Myocyte (in vitro differentiated cells): ENCODE results near the gene CCDC171. TPM values are rescaled to one million over a fixed set of nuclear protein-coding genes. Genes with fewer than 3 reads are reported as not detected.
A peak's percentile ranks its signal among the peaks of the same experiment; 100 is the strongest.
"Not testable (repeated sequence)": the region's sequence is repeated elsewhere in the genome, so short reads cannot be mapped to it uniquely, and the experiment has no call there.

ENCODE experiments used
- DNase-seq: peaks from one replicate; pipeline ENCODE4 v3.0.0-alpha.2; 2012; ENCODE audit warnings: low read depth
- polyA plus RNA-seq: library from polyadenylated mRNA; unstranded; fragments of >200 nt; gene quantifications from one replicate; pipeline ENCODE4 v1.2.1, GENCODE V29; 2012; ENCODE audit warnings: missing spikeins
- total RNA-seq: library from RNA; depleted of rRNA; stranded (reverse); fragments of >200 nt; gene quantifications from 2 replicates; pipeline ENCODE4 v1.2.3, GENCODE V29; 2014

CCDC171 gene
- 1.1 and 1.5 TPM in 2 replicates for total RNA-seq
- 1.2 TPM for polyA plus RNA-seq

DNA sequence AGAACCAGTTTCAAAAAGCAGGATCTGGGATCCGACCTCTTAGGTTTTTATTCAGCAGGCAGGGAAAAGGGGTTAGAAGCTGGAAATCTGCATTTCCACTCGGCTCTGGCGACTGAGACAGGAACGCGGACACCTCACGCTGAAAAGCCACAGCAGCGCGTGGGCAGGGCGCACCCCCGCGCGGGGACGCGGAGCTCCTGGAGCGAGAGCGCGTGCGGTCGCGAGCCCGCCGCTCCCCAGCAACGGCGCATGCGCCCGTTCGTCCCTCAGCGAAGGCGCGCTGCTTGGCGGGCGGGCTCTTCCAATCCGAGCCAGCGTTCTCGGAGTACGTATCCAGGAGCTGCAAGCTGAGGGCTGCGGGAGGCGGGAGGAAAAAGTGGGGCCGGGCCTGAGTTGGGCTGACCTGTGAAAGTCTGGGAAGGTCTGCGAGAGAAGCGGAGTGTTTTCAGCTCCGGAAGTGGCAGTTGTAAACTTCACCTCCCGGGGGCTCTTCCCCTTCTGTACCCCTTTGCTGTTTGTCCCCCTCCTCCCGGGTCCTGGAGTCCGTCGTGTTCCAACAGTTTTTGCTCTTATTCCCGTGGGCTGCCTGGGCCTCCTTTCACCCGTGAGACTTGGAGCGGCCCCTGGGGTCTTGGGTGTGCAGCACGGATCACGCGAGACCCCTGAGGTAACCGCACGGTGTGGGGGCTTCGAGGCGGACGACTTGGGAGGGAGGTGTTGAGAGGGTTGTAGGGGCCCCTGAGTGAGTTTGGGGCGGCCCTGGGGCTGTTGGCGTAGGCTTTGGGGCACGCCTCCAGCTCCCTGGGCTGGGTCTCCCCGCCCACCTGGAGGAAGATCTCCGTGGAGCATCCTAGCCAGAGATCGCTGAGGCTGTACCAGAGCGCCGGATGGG lies at the start of gene CCDC171:
Gene CCDC171, plus strand, starts transcription at position 408 of the 892 bp plus-strand sequence. CDS start 11,046 bp downstream, outside the sequence.
- peak; percentile 95 for DNase-seq

DNA sequence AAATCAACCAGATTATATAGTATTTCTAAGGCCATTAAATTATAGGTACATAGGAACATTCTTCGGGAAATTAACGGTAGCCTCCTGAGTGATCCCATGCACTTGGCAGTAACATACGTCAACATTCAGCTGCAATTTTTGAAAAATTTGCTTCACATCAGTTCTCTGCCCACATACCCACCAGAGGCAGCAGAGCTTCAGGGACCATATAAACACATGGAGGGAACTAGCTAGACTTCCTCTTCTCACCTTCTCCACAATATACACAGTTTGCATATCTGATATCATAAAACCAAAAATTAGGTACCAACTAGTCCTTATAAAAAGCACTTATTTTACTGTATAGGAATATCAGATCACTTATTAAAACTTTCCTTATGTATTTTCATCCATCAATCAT lies 46.9 kb upstream of the CCDC171 start:
- no peak for DNase-seq

DNA sequence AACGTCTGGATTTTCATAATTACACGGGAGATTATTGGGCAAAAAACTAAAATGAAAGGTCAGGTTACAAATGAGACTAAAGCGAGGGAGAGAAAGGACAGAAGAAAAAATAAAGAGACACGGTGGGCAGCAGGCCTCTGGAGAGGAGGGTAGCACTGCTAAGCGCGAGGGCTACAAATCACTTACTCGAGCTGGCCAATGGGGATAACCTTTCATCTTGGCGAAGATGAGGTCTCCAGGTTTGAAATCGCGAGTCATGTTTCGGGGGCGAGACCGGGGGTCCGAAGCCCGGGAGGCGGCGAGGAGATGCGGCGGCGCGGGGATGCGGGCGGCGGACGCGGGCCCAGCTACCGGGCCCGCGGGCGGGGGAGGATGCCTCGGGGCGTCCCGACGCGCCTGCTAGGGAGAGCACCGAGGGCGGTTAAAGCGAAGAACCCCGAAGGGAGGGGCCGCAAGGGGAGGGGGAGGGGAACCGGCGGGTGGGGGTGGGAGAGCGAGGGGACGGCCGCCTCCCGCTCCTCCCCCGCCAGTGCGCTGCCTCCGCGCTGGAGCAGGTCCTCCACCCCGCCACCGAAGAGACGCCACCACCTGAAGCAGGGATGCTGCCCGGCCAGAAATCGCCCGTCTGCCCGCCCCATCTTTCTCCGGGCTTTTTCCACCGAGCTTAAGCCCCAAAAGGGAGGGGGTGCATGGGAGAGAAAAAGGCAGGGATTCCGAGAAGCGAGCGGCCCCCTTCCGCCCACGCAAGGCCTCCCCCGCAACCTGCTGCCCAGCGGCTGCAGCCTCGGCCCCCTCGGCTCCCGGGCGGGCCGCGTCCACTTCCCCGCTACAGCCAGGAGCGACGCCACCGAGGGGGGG lies 42.7 kb upstream of the CCDC171 start:
- peak; percentile 21 for DNase-seq

DNA sequence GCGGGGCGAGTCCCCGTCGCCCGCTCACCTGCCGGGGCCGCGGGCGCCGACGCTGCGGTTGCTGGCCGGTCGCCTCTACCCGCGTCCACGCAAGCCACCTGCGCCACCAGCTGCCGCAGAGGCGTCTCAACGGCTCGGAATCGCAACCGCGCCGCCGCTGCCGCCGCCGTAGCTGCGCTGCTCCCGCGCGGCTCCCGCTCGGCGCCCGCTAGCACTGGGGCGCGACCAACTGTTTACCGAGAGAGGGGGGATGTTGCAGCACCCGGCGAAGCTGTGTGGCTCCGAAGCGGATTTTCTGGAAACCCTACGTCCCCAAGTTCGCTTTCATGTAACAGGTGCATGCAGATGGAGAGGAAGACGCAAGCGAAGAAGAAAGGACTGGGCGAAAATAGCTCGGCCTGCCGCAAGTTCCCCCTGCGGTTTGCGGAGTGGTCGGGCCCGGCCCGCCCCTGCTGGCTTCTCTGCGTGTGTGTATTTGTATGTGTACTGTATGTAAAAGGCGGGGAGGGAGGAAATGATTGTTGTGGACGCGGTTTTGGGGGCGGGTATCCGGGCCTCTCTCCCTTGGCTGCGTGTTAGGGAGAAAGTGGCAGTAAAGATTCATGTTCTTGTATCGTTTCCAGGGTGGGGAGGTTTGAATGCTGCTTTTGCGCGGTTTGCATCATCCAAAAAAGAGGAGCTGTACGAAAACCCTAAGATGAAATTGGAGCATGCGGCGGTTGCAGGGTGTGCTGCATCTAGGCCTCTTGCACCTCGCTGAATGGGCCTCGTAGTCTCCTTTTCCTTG lies 41.9 kb upstream of the CCDC171 start, which contains the start of gene PSIP1:
Gene PSIP1, minus strand, starts transcription at position 182 of the 787 bp plus-strand sequence. CDS start 782 bp downstream, outside the sequence.
- DNase-seq = peak; percentile 84

DNA sequence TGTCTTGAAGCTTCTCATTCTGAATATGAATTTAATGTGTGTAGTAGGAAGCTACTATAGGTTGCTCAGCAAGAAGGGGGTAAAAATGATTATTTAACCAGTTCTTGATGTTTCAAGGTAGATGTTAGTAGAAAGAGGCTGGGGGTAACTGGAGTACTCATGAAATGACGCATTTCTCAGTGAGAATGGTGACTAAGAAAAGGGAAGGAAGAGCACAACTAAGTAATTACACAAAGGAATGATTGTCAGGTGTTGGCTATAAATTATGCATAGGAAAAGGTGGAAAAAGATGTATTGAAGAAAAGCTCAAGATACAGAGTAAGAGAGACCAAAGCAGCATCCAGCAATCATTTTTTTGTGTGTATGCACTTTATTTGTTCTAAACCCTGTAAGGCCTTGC lies 40.6 kb upstream of the CCDC171 start:
- no peak for DNase-seq

DNA sequence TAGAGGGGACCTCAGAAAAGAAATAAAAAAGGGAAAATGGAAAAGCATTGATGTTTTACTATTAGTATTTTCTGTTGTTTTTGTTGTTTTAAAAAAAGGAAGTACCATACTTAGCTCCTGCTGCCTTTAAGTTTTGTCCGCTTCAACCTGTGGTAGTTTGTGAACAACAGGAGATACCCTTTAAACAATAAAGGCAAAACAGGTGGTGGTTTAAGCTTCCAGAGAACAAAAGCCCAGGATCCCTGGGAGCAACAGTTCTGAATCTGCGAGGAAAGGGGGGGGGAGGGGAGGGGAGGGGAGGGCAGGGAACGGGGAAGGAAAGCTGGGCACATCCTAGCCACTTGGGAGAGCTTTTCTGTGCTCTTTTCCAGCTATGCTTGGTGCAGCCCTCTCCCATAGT lies 40.0 kb upstream of the CCDC171 start:
- no peak for DNase-seq

DNA sequence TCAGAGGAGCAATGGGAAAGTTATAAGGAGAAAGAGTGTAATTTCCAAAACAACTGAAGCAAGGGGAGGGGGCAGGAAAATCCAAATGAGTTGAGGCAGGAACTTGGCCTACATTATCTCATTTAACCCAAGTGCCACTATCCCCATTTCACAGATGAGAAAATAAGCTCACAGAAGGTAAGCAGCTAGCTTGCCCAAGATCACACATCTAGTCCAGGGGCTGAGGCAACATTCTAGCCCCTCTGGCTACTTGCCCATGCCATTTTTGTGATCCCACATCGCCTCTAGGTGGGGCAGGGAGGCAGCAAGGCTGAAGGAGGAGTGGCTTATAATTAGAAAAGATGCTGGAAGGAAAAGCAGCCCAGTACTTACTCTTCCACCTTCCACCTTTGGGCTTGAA lies 39.5 kb upstream of the CCDC171 start:
- DNase-seq = peak; percentile 22

DNA sequence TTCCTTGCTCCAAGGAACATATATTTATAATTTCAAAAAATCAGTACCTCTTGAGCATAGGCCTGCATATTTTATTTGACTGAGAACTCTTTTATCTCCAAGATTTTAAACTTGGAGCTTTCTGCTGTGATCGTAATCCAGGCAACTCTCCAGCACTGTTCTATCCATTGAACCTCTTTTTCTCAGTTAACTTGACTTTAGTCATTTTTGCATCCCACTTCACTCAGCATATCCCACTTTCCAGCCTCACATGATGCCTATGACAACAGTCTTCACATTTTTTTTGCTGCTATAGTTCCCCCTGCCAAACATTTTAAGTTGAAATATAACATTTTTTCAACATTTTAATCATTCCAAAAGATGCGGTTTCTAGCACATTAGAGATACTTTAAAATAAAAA lies 33.0 kb upstream of the CCDC171 start:
- DNase-seq = no peak

DNA sequence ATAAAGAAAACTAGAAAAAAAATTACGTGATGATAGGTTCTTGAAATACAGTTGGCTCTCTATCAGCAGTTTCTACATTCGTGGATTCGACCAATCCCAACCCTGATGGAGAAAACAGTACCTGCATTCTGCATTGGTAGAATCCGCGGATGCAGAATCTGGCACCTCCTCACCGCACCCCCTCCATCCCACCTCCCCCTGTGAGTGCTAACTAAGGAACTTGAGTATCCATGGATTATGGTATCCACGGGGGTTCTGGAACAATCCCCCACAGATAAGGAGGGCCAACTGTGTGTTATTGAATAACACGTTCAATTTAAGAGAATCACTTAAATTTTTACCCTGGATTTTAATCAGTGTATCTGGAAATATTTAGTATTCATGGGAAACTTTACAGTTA lies 31.6 kb upstream of the CCDC171 start:
- no peak for DNase-seq

DNA sequence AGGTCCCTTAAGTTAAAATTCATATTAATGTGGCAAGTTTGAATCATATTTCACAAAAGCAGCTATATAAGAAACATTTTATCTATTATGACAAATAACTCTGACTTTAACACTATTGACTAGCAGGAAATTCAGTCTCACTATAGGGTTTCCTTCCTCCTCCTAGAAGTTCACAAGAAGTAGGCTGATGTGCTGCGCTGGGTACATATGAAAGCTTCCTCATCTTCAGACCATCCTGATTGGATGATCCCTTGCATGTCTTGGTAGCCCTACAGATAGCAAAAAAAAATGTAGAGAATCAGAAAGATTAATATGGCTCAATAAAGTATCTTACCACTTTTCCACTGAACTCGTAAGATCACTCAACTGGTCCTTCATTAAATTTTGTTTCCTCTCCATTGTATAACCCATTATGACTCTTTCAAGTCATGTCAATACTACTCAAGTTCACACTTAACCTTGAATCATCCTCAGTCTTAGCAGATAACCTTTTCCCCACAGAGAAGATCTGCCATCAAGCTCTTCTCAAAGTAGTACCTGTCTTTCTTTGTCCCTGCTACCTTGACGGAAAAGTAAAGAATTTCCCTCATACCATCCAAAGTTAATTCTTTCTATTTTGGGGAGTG lies 30.6 kb upstream of the CCDC171 start:
- DNase-seq = no peak

DNA sequence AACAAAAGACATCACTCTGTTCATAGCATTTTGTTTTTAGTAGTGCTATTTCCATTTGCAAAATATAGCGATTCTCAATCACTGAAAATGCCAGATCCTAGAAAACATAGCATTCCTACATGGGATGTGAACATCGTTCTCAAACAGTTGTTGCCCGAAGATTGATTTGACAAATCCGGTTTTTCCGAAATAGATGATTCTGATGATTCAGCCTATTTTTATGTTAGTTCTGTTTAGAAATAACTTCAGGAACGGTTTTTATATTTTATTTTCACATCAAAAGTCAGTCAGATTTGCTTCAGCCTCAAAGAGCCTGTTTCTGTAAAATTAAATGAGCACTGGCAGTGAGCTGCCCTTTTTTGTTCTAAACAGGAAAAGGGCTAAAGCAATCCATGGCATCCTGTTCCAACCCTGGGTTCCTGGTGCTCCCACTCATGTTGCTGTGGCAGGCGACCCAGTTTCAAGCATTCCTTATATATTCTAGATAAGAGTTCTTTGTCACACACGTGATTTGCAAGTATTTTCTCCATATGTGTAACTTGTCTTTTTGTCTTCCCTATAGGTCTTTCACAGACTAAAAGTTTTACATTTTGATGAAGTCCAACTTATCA lies 27.9 kb upstream of the CCDC171 start:
- no peak for DNase-seq

DNA sequence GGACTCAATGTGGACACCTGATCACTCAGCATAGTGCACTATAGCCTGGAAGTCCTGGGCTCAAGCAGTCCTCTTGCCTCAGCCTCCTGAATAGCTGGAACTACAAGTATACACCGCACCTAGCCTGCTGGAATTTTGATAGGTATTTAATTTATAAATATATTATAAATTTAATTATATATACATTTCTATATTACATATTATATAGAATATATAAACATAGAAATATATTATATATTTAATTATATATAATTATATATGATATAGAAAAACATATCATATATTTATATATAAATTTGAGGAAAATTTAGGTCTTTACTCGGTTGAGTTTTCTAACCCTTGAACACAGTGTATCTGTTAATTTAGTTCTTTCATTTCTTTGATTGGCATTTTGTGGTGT lies 26.9 kb upstream of the CCDC171 start:
- DNase-seq = no peak

DNA sequence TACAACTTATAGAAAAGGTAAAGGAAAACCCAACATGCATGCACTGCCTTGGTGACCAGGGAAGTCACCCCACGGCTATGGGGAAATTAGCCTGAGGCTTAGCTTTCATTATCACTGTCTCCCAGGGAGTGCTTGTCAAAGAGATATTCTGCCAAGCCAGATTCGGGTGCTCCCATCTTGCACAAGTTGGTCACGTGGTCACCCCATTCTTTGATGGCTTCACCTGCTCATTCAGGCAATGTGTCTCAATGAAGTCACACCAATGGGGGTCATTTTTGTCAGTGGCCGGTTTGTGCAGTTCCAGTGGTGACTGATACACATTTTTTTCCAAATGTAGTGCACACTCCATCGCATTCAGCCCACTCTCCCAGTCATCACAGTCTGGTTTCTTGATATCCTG lies 25.8 kb upstream of the CCDC171 start:
- DNase-seq = not testable (repeated sequence)

DNA sequence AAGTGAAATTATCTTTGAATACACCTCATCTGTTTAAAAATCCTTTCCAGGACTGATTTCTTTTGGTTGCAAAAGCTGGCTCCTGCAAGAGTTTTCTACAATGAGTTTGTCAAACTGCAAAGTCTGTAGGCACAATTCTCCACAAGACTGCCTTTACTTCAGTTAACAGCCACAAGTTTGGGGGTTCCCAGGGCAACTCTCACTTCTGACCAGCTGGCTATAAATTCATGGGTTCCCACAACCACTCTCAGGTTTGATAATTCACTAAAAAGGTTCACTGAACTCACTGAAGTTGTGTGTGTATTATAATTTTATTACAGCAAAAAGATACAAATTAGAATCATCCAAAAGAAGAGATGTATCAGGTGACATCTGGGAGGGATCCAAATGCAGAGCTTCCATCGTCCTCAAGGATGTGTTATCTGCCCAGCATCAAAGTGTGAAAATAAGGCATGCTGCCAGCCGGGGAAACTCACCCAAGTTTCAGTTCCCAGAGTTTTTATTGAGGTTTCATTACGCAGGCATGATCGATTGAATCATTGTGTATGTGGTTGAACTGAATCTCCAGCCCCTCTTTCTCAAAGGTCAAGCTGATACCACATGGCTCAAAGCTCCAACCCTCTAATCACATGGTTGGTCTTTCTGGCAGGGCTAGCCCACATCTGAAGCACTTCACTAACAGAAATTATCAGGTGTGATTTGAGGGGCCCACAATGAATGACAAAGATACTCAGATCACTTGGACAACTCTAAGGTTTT lies 23.1 kb upstream of the CCDC171 start:
- no peak for DNase-seq

DNA sequence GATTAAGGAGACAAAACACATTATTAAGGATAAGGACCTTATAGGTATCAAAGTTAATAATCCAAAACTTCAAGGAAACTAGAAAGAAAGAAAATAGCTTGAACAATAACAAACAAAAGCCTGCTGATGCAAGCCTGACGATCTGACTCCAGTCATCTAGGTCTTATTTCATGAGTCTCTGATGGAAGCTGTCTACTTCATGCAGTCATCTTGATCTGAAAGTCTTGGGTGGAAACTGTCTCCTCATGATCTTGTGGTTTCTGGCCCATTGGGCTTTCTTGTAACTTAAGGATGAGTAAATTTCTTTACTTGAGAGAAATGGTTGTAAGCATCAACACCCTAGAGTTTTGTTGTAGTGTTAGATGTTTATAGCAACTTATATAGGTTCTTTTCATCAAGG lies 21.5 kb upstream of the CCDC171 start:
- no peak for DNase-seq

DNA sequence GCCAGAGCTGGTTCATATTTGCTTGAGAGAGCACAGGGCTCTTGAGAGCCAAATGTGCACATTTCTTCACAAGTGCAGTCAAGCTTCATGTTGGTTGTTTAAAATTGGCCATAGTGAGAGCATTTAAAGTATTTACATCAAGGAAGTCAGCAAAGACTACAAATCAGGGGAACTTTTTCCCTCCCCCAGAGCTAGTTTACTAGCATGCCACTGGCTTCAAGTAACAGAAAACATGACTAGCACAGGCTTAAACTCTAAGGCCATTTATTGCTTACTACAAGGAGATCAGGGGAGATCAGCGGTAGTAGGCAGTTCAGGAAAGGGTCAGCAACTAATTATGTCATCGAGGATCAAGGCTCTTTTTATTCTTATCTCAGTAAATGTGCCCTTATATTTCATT lies 11.0 kb upstream of the CCDC171 start:
- DNase-seq = no peak

DNA sequence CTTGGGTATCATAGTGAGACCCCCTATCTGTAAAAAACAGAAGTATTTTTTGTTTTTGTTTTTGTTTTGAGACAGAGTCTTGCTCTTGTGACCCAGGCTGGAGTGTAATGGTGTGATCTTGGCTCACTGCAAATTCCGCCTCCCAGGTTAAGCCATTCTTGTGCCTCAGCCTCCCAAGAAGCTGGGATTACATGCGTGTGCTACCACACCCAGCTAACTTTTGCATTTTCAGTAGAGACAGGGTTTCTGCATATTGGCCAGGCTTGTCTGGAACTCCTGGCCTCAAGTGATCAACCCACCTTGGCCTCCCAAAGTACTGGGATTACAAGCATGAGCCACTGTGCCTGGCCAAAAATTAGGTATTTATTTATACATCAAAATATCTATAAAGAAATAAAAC lies 10.2 kb upstream of the CCDC171 start:
- DNase-seq = no peak

DNA sequence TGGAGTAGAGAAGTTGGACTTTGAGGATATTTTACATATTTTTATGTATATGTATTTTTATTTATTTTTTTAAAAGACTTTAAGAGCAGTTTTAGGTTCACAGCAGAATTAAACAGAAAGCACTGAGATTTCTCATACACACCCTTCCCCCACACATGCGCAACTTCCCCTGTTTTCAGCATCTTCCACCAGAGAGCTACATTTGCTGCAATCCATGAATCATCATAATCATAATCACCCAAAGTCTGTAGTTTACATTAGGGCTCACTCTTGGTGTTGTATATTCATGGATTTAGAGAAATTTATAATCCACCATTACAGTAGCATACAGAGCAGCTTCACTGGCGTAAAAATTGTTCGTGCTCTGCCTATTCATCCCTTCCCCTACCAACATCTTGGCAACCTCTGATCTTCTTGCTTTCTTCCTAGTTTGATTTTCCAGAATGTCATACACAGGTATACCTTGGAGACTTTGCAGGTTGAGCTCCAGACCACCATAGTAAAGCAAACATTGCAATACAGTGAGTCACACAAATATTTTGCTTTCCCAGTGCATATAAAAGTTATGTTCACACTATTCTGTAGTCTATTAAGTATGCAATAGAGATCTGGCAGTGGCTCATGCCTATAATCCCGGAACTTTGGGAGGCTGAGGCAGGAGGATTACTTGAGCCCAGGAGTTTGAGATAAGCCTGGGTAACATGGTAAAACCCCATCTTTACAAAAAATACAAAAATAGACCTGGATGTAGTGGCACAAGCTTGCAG lies 9.6 kb upstream of the CCDC171 start:
- no peak for DNase-seq

DNA sequence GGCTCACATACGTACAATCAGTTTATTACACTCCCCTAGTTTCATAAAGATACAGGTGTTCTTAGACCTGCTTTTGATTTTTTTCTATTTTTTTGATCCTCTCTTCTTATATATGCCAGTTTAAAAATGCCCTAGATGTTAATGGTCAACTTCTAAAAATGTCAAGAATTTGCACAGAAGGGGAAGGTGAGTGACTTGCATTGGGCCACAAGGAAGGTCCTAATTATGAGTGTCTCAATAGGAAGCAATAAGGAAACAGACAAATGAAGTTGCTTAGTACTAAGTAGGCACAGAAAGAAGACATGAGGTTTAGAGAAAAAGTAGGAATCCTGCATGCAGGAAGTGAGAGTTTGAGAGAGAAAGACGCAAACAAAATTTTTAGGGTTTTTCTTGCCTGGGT lies 3.2 kb upstream of the CCDC171 start:
- DNase-seq = no peak
